HL-60/S4 (cell line): Measurements from ENCODE around the gene GADD45B.
"Not testable (repeated sequence)": the region's sequence is repeated elsewhere in the genome, so short reads cannot be mapped to it uniquely, and the experiment has no call there.

Experiments
- in situ Hi-C: fragments of 300-500 bp; cut with MboI; formaldehyde crosslinking; loops from 2 replicates; pipeline ENCODE4 v1.14.3; 2022; ENCODE audit warnings: low sequenced_read_pairs

GADD45B gene

GRCh38 chr19:2487090-2487489, 11.2 kb downstream of the GADD45B start:
- in situ Hi-C loops = no loop called here

GRCh38 chr19:2487842-2488241, 11.9 kb downstream of the GADD45B start:
- in situ Hi-C loops = no loop called here

- in situ Hi-C loops = no loop called here
These were observed 12.5 kb downstream of the GADD45B start for GRCh38 chr19:2488405-2488941.

GRCh38 chr19:2488942-2489731, 13.2 kb downstream of the GADD45B start:
- in situ Hi-C loops = no loop called here

GRCh38 chr19:2490659-2491058, 14.7 kb downstream of the GADD45B start:
- in situ Hi-C loops = no loop called here

- in situ Hi-C loops = no loop called here
These were observed 15.3 kb downstream of the GADD45B start for GRCh38 chr19:2491130-2491801.

GRCh38 chr19:2492870-2493269, 16.9 kb downstream of the GADD45B start:
- in situ Hi-C loops = no loop called here

- in situ Hi-C loops = not testable (repeated sequence)
These were observed 17.5 kb downstream of the GADD45B start for GRCh38 chr19:2493448-2493847.

- in situ Hi-C loops = no loop called here
These were observed 18.1 kb downstream of the GADD45B start for GRCh38 chr19:2494084-2494446.

- in situ Hi-C loops = no loop called here
These were observed 18.7 kb downstream of the GADD45B start for GRCh38 chr19:2494447-2495129.

- in situ Hi-C loops = no loop called here
These were observed 19.3 kb downstream of the GADD45B start for GRCh38 chr19:2495130-2495641.

- in situ Hi-C loops = no loop called here
These were observed 19.9 kb downstream of the GADD45B start for GRCh38 chr19:2495651-2496316.

- in situ Hi-C loops = no loop called here
These were observed 21.3 kb downstream of the GADD45B start for GRCh38 chr19:2497186-2497585.

- in situ Hi-C loops = no loop called here
These were observed 24.2 kb downstream of the GADD45B start for GRCh38 chr19:2500156-2500555.

GRCh38 chr19:2500841-2501261, 24.9 kb downstream of the GADD45B start:
- in situ Hi-C loops = no loop called here

GRCh38 chr19:2503521-2504109, 27.7 kb downstream of the GADD45B start:
- in situ Hi-C loops = no loop called here

GRCh38 chr19:2506656-2507055, 30.7 kb downstream of the GADD45B start:
- in situ Hi-C loops = not testable (repeated sequence)

- in situ Hi-C loops = no loop called here
These were observed 31.2 kb downstream of the GADD45B start for GRCh38 chr19:2507109-2507508.

- in situ Hi-C loops = no loop called here
These were observed 33.2 kb downstream of the GADD45B start for GRCh38 chr19:2509096-2509495.

- in situ Hi-C loops = no loop called here
These were observed 35.6 kb downstream of the GADD45B start for GRCh38 chr19:2511570-2511969.
